ENCODE measurements around the gene SLC37A1. TPM values are rescaled to one million over a fixed set of nuclear protein-coding genes. Genes with fewer than 3 reads are reported as not detected.

The SLC37A1 gene
- total RNA-seq, 1 experiment from 2014 or later, result not detected

- no peaks in the 10 kb centered on the region for H3K9me3 ChIP-seq (replicated peaks)
- H3K4me1 ChIP-seq, result no peaks in the 10 kb centered on the region
- no peak overlapping the region for H3K4me3 ChIP-seq
- no peak overlapping the region for H3K27ac ChIP-seq
- DNase-seq, result no peak
- no peaks in the 10 kb centered on the region for H3K27me3 ChIP-seq
- no peaks in the 10 kb centered on the region for H3K36me3 ChIP-seq
Measured at GRCh38 chr21:42544544-42544943, 30.9 kb downstream of the SLC37A1 start.

GRCh38 chr21:42545317-42545716 lies 31.7 kb downstream of the SLC37A1 start:
- Histone ChIP-seq H3K27ac (no peak overlapping the region), H3K36me3 (no peaks in the 10 kb centered on the region), H3K4me1 (no peaks in the 10 kb centered on the region), H3K4me3 (no peak overlapping the region), H3K27me3 (no peaks in the 10 kb centered on the region), H3K9me3 (replicated peaks) (no peaks in the 10 kb centered on the region)
- no peak for DNase-seq

GRCh38 chr21:42545745-42546144 lies 32.1 kb downstream of the SLC37A1 start:
- Histone ChIP-seq H3K4me1 (no peaks in the 10 kb centered on the region), H3K4me3 (no peak overlapping the region), H3K27ac (no peak overlapping the region), H3K27me3 (no peaks in the 10 kb centered on the region), H3K9me3 (replicated peaks) (no peaks in the 10 kb centered on the region), H3K36me3 (no peaks in the 10 kb centered on the region)
- no peak for DNase-seq

- Histone ChIP-seq H3K4me1 (no peaks in the 10 kb centered on the region), H3K9me3 (replicated peaks) (no peaks in the 10 kb centered on the region), H3K36me3 (no peaks in the 10 kb centered on the region), H3K4me3 (no peak overlapping the region), H3K27ac (no peak overlapping the region), H3K27me3 (no peaks in the 10 kb centered on the region)
- DNase-seq, result no peak
Measured at GRCh38 chr21:42546433-42546832, 32.8 kb downstream of the SLC37A1 start.

GRCh38 chr21:42547001-42547905 lies 33.6 kb downstream of the SLC37A1 start:
- Histone ChIP-seq H3K4me1 (no peaks in the 10 kb centered on the region), H3K27ac (no peak overlapping the region), H3K27me3 (no peaks in the 10 kb centered on the region), H3K36me3 (no peaks in the 10 kb centered on the region), H3K4me3 (no peak overlapping the region), H3K9me3 (replicated peaks) (no peaks in the 10 kb centered on the region)
- no peak for DNase-seq

- Histone ChIP-seq H3K27me3 (no peaks in the 10 kb centered on the region), H3K4me3 (no peak overlapping the region), H3K27ac (no peak overlapping the region), H3K9me3 (replicated peaks) (no peaks in the 10 kb centered on the region), H3K4me1 (no peaks in the 10 kb centered on the region), H3K36me3 (no peaks in the 10 kb centered on the region)
- no peak for DNase-seq
Measured at GRCh38 chr21:42547906-42548365, 34.3 kb downstream of the SLC37A1 start.

GRCh38 chr21:42548687-42549406 lies 35.2 kb downstream of the SLC37A1 start:
- no peaks in the 10 kb centered on the region for H3K27me3 ChIP-seq
- H3K9me3 ChIP-seq (replicated peaks), result no peaks in the 10 kb centered on the region
- no peak overlapping the region for H3K27ac ChIP-seq
- no peaks in the 10 kb centered on the region for H3K4me1 ChIP-seq
- no peaks in the 10 kb centered on the region for H3K36me3 ChIP-seq
- no peak overlapping the region for H3K4me3 ChIP-seq
- no peak for DNase-seq

- no peak for DNase-seq
- no peak overlapping the region for H3K4me3 ChIP-seq
- no peaks in the 10 kb centered on the region for H3K36me3 ChIP-seq
- no peak overlapping the region for H3K27ac ChIP-seq
- H3K9me3 ChIP-seq (replicated peaks), result no peaks in the 10 kb centered on the region
- no peaks in the 10 kb centered on the region for H3K27me3 ChIP-seq
- H3K4me1 ChIP-seq, result no peaks in the 10 kb centered on the region
Measured at GRCh38 chr21:42550817-42551216, 37.2 kb downstream of the SLC37A1 start.

GRCh38 chr21:42552407-42553336 lies 39.0 kb downstream of the SLC37A1 start:
- Histone ChIP-seq H3K4me1 (no peaks in the 10 kb centered on the region), H3K4me3 (no peak overlapping the region), H3K9me3 (replicated peaks) (no peaks in the 10 kb centered on the region), H3K27me3 (no peaks in the 10 kb centered on the region), H3K36me3 (no peaks in the 10 kb centered on the region), H3K27ac (no peak overlapping the region)
- DNase-seq, result no peak

- H3K27ac ChIP-seq, result no peak overlapping the region
- H3K27me3 ChIP-seq, result no peaks in the 10 kb centered on the region
- H3K4me1 ChIP-seq, result no peaks in the 10 kb centered on the region
- H3K9me3 ChIP-seq (replicated peaks), result no peaks in the 10 kb centered on the region
- H3K36me3 ChIP-seq, result no peaks in the 10 kb centered on the region
- DNase-seq, result no peak
- H3K4me3 ChIP-seq, result no peak overlapping the region
Measured at GRCh38 chr21:42553435-42553834, 39.8 kb downstream of the SLC37A1 start.

GRCh38 chr21:42554251-42554961 lies 40.8 kb downstream of the SLC37A1 start:
- no peak for DNase-seq
- no peaks in the 10 kb centered on the region for H3K9me3 ChIP-seq (replicated peaks)

GRCh38 chr21:42555756-42556438 lies 42.2 kb downstream of the SLC37A1 start:
- no peak for DNase-seq
- Histone ChIP-seq H3K36me3 (no peaks in the 10 kb centered on the region), H3K27me3 (no peaks in the 10 kb centered on the region), H3K4me3 (no peak overlapping the region), H3K4me1 (no peaks in the 10 kb centered on the region), H3K27ac (no peak overlapping the region), H3K9me3 (replicated peaks) (no peaks in the 10 kb centered on the region)

More at GRCh38 chr21:42554251-42554961, 40.8 kb downstream of the SLC37A1 start:
- Histone ChIP-seq H3K36me3 (no peaks in the 10 kb centered on the region), H3K27me3 (no peaks in the 10 kb centered on the region), H3K4me1 (no peaks in the 10 kb centered on the region), H3K27ac (no peak overlapping the region), H3K4me3 (no peak overlapping the region)

- no peak for DNase-seq
- Histone ChIP-seq H3K4me1 (no peaks in the 10 kb centered on the region), H3K27ac (no peak overlapping the region), H3K27me3 (no peaks in the 10 kb centered on the region), H3K36me3 (no peaks in the 10 kb centered on the region), H3K4me3 (no peak overlapping the region), H3K9me3 (replicated peaks) (no peaks in the 10 kb centered on the region)
Measured at GRCh38 chr21:42556476-42556875, 42.8 kb downstream of the SLC37A1 start.
